ENCODE results near the gene GGACT. TPM values are rescaled to one million over a fixed set of nuclear protein-coding genes. Genes with fewer than 3 reads are reported as not detected.

The GGACT gene
- total and polyA plus RNA-seq, 2 experiments from 2014 or later = 0.24 to 1.0 TPM

- H3K27ac Mint-ChIP-seq = no peak overlapping the region
Measured at GRCh38 chr13:100602493-100603111, 14.0 kb upstream of the GGACT start.

DNA sequence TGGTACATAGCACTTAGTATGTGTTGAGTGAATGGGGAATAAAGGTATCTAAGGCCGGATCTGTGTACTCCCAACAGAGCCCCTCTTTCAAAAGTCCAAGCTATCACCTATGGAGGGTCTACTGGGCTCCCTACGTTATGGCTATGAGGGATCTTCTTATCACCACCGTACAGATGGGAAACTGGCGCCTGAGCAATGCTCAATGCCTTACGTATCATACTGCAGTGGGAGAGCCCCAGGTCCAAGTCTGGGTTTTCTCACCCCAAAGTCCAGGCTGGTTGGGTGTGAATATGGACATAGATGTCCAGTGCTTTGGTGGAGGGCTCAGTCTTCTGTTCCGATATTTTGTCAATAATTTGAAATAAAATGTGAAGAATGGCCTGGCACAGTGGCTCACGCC is 13.1 kb upstream of the GGACT start:
- Mint-ChIP-seq H3K4me1 (no peaks in the 10 kb centered on the region), H3K9me3 (no peaks in the 10 kb centered on the region), H3K4me3 (no peak overlapping the region), H3K27ac (no peak overlapping the region; the same call in 1 of the 2 replicates), H3K36me3 (ENCODE audit: low read depth) (no peaks in the 10 kb centered on the region), H3K27me3 (ENCODE audit: insufficient read depth, low read depth, poor library complexity) (no peaks in the 10 kb centered on the region)
- DNase-seq (ENCODE audit: low spot score) (no peak), ATAC-seq (no peak)
- H3F3A ChIP-seq (replicated peaks; ENCODE audit: low read depth) = 0 out of 2 replicates have a peak, but pooled peaks cover 7% of the 10 kb centered on the region
- H2AFZ ChIP-seq = no peak overlapping the region
- H3K79me2 ChIP-seq (replicated peaks; ENCODE audit: insufficient read depth) = no peaks in the 10 kb centered on the region
- H4K20me1 ChIP-seq (replicated peaks; ENCODE audit: insufficient read depth) = no peaks in the 10 kb centered on the region
- no peaks in the 10 kb centered on the region; the same call in 1 of the 2 replicates for H3K4me1 ChIP-seq (ENCODE audit: insufficient read depth)
- no peaks in the 10 kb centered on the region for H3K27me3 ChIP-seq (ENCODE audit: insufficient read depth)
- H3K4me2 ChIP-seq = no peak overlapping the region
- no peaks in the 10 kb centered on the region for H3K36me3 ChIP-seq (ENCODE audit: insufficient read depth)
- H3K9me2 ChIP-seq (ENCODE audit: insufficient read depth) = no peaks in the 10 kb centered on the region
- no peak overlapping the region for H3K4me3 ChIP-seq
- H3K27ac ChIP-seq (ENCODE audit: low read depth) = no peak overlapping the region
- TF ChIP-seq EZH2 (IDR thresholded peaks at IDR 0.05; ENCODE audit: low read depth, unreplicated experiment) (no peak), NANOG (IDR thresholded peaks at IDR 0.05; ENCODE audit: borderline replicate concordance) (no peak), ZNF331 (CRISPR knock-in tag; IDR thresholded peaks at IDR 0.05; ENCODE audit: low read depth) (no peak), REST (IDR thresholded peaks at IDR 0.05; ENCODE audit: unreplicated experiment) (no peak), ZNF114 (CRISPR knock-in tag; IDR thresholded peaks at IDR 0.05) (no peak), EZH2phosphoT487 (IDR thresholded peaks at IDR 0.05; ENCODE audit: unreplicated experiment) (no peak), POLR2AphosphoS5 (IDR thresholded peaks at IDR 0.05; ENCODE audit: low read depth) (no peak), CREB1 (CRISPR knock-in tag; IDR thresholded peaks at IDR 0.05; ENCODE audit: low read depth) (no peak)

More at GRCh38 chr13:100602493-100603111, 14.0 kb upstream of the GGACT start:
- Mint-ChIP-seq H3K27me3 (ENCODE audit: insufficient read depth, low read depth, poor library complexity) (no peaks in the 10 kb centered on the region), H3K9me3 (no peaks in the 10 kb centered on the region), H3K4me1 (no peaks in the 10 kb centered on the region), H3K4me3 (no peak overlapping the region), H3K36me3 (ENCODE audit: low read depth) (peaks cover 2% of the 10 kb centered on the region; the same call in 1 of the 3 replicates)
- Histone ChIP-seq H3K36me3 (ENCODE audit: insufficient read depth) (no peaks in the 10 kb centered on the region), H2AFZ (no peak overlapping the region), H3F3A (replicated peaks; ENCODE audit: low read depth) (0 out of 2 replicates have a peak, but pooled peaks cover 7% of the 10 kb centered on the region), H3K27ac (ENCODE audit: low read depth) (no peak overlapping the region), H3K79me2 (replicated peaks; ENCODE audit: insufficient read depth) (no peaks in the 10 kb centered on the region), H3K9me2 (ENCODE audit: insufficient read depth) (no peaks in the 10 kb centered on the region), H4K20me1 (replicated peaks; ENCODE audit: insufficient read depth) (no peaks in the 10 kb centered on the region), H3K4me3 (no peak overlapping the region), H3K4me2 (no peak overlapping the region), H3K27me3 (ENCODE audit: insufficient read depth) (no peaks in the 10 kb centered on the region), H3K4me1 (ENCODE audit: insufficient read depth) (no peaks in the 10 kb centered on the region; the same call in 1 of the 2 replicates)
- TF ChIP-seq EZH2phosphoT487 (IDR thresholded peaks at IDR 0.05; ENCODE audit: unreplicated experiment) = no peak
- TF ChIP-seq EZH2 (IDR thresholded peaks at IDR 0.05; ENCODE audit: low read depth, unreplicated experiment) = no peak
- no peak for TF ChIP-seq CREB1 (CRISPR knock-in tag; IDR thresholded peaks at IDR 0.05; ENCODE audit: low read depth)
- TF ChIP-seq ETS1 (IDR thresholded peaks at IDR 0.05) = no peak
- no peak for TF ChIP-seq STAT1 (IDR thresholded peaks at IDR 0.05; ENCODE audit: unreplicated experiment)
- no peak for TF ChIP-seq REST (IDR thresholded peaks at IDR 0.05; ENCODE audit: unreplicated experiment)
- DNase-seq (ENCODE audit: low spot score) = no peak
- no peak for ATAC-seq

All from GM23338 (cell line).